CMK (cell line): Measurements from ENCODE around the gene DUS2.
A peak's percentile ranks its signal among the peaks of the same experiment; 100 is the strongest.

Experiments used
- DNase-seq: peaks from one replicate; pipeline ENCODE4 v3.0.0-alpha.2; 2010; ENCODE audit warnings: low read depth

The DUS2 gene

DNA sequence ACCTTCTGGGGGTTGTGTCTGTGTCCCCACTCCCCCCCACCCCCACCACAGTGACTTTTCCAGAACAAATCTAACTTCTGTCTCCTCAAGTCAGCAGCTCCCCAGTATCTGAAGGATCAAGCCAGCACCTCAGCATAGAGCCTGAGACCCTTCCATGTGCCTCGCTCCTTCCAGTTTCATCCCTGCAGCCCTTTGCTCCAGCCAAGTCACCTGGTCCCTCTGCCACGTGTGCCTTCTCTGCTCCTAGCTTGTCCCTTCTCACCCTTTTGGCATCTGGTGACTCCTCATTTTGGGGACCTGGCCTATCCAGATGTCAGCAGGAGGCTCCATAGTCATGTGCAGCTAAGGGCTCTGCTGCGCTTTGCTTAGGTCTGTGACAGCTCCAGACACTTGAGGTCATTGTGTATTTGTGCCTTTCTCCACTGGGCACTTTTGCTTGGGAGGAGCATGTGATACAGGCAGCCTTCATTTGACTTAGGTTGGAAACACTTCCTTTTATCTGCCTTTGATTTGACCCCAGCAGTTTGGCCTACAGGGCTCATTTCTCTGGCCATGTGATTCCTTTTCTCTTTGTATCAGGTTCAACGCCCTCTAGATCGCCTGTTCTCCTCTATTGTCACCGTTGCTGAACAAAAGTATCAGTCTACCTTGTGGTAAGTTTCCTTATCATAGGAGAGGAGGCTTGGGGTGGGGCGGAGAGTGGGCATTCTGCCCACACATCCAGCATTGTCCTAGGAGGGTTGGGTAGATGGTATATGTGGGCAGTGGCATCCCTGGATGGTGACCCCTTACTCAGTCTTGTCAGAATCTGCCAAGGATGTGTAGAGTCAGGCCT, 55.0 kb downstream of the DUS2 start:
- DNase-seq: no peak

DNA sequence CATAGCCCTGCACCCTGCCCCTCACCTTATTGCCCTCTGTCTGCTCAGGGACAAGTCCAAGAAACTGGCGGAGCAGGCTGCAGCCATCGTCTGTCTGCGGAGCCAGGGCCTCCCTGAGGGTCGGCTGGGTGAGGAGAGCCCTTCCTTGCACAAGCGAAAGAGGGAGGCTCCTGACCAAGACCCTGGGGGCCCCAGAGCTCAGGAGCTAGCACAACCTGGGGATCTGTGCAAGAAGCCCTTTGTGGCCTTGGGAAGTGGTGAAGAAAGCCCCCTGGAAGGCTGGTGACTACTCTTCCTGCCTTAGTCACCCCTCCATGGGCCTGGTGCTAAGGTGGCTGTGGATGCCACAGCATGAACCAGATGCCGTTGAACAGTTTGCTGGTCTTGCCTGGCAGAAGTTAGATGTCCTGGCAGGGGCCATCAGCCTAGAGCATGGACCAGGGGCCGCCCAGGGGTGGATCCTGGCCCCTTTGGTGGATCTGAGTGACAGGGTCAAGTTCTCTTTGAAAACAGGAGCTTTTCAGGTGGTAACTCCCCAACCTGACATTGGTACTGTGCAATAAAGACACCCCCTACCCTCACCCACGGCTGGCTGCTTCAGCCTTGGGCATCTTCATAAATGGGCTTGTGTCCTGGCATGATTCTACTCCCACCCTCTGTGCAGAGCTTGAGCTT, 55.8 kb downstream of the DUS2 start:
- no peak for DNase-seq

DNA sequence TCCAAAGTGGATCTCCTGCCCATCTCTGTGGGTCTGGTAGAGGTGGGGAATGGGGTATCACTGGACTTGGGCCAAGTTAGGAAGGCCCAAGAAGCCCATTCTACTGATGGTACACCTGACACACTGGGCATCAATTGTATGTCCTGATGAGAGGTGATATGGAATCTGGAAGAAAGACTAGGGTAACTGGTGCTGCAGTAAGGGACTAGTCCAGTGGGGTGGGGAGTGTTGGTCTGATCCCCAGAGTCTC, 56.2 kb downstream of the DUS2 start:
- DNase-seq: no peak

DNA sequence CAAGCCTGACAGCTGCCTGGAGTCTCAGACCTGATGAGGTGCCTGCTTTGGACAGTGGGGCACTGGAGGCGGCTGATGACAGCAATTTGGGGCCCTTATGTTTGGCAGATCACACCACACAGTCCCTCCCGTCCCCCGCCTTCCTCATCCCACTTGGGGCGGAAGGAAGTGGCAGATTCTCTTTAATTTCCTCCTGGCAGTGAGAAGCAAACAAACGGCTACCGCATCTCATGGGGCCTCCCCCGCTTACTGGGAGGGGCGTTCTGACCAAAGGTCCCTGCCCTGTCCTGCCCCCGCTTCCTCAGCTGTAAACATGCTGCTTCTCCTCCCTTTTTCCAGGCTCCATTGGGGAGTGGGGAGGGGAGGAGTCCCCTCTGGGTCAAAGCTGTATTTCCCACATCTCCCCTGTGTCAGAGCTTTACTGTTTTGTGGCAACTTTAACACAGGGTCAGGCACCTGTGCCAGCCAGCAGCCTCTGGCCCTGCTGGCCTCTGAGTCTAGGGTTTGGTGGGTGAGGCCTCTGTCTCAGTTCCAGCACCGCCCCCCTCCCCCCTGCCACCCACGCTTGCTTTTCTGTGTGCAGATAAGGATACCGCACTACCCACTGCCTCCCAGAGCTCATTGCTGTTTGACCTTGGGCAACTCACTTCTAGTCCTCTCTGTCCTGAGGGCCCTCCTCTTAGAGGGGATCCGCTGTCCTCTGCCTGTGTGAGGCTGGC, 56.7 kb downstream of the DUS2 start:
- peak; percentile 98 for DNase-seq

DNA sequence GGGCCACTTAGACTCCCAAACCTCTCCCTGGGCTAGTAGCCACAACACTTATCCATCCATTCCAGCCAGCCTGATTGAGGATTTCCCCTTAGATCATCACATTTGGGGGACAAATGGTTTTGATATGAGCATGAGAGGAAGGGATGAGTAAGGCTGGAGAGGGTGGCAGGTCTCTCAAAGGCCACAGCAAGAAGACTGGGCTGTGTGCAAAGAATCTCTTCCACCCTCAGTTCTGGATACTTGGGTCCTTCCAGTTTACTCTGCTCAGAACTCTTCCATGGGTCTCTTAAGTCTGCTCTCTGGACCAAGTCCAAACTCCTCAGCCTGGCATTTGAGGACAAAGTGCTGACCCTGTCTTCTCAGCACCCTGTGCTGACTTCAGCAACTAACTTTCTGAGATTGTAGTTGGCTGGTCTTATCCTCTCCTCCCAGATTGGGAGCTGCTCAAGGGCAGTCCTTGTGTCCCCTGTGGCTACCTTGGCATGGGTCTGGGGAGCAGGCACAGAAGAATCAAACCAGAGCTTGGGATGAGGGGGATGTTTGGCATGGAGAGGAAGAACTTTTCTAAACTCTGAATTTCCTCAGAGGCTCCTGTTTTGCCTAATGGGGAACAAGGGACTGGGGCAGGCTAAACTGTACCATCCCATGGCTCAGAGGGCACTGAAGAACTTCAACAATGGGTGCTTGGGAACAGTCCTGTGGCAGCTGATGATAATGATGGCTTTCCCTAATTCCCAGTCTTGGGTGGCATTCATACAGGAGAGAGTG, 59.0 kb downstream of the DUS2 start:
- no peak for DNase-seq

DNA sequence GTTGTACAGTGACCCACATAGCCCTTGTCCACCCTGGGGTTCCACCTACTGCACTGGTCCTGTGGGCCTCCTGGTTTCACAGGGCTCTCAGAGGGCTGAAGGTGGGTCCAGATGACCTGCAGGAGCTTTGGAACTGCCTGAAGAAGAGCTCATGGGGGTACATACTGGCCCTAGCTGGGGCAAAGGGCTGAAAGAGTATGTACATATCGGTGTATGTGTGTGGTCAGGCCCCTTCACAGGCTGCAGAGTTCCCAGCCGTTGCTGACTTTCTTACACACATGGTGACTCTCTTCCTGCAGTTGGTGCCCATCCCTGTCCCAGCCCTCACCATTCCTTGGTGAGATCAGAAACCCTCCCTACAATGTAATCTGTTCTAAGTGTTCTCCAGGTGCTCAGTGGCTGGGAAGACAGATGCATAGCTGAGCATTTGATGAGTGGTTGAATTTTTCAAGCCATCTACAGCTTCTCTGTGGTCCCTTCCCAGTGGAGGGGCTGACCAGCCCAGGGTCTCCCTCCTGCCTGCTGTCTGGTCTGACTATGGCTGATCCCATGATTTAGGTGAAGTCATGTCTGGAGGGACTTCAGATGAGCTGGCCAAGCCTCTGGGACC, 59.6 kb downstream of the DUS2 start:
- DNase-seq: no peak

DNA sequence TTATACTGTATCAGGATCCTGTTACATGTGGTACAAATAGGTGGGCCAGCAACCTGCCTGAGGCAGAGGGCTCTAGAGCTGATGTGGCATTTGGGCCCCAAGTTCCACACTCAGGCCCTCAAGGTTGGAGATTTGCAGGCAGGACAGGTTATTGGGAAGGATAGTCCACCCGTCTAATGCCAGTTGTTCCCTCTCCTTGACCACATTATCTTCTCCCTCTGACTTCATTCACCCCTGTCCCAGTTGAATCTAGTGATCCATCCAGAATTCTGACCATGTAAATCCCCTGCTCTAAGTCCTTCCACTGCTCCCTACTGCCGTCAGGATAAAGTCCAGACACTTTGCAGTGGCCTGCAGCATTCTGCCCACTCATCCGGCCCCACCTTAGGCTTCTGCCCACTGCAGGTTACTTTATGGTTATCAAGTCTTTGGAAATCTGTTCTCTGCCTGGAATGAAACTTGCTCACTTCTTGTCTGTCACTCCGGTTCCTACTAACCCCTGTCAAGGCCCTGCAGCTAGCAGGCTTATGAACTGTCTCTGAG, 60.2 kb downstream of the DUS2 start:
- no peak for DNase-seq

DNA sequence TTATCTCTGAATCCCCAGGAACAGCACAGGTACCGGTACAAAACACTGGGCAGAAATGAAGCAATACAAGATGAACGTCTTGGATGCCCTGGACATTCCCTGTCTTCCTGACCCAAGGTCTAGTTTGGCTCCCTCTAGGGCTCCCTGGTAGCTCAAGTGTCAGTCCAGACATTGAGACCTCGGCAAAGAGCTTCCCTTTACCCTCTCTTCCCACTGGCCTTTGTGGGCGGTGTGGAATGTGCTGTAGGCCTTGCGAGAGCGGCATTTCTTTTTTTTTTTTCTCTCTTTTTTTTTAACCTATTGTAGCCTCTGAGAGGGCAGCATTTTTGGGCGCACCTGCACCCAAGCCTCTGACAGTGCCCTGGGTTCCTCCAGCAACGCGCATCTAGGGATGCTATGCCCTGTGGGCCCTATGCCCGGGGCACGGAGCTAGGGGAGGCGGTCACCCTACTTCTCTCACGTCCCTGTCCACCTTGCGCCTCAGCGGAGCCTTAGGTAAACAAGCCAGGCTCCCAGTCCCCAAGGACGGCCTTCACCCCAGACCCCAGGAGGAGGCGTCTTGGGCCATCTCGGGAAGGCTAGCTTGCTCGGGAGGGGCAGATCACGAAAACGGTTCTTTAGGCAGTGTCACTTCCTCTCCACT, 60.9 kb downstream of the DUS2 start:
- no peak for DNase-seq

DNA sequence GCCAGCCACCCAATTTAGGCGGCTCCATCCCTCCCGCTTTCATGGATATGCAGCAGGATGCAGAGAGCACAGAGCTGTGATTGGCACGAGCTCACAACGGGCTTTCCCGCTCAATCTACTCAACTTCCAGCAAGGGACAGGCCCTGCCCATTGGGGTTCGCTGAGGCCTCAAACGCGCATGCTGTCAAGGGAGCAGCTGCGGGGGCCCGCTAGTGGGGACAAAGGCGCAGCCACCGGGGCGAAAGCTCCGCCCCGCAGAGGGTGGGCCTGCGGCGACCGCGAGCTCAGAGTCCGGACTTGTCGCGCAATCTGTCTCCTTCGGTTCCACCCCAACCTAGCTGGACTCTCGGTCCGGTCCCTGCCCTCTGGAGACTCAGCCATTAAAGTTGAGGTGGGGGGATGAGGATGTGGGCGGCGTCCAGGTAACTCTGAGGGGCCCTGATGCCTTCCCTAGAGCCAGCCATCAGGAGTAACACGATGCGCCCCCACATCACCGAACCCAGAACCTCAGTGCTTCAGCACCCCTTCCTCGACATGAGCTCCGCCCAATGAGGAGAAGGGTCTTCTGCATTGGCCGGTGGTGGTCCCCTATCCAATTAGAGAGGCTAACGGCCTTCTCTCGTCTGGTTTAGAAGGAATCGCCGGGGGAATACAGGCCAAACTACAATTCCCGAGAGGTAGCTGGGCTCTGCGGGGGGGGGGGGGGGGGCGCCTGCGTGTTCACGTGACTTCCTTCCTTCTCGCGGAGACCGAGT, 61.6 kb downstream of the DUS2 start:
- peak; percentile 95 for DNase-seq

DNA sequence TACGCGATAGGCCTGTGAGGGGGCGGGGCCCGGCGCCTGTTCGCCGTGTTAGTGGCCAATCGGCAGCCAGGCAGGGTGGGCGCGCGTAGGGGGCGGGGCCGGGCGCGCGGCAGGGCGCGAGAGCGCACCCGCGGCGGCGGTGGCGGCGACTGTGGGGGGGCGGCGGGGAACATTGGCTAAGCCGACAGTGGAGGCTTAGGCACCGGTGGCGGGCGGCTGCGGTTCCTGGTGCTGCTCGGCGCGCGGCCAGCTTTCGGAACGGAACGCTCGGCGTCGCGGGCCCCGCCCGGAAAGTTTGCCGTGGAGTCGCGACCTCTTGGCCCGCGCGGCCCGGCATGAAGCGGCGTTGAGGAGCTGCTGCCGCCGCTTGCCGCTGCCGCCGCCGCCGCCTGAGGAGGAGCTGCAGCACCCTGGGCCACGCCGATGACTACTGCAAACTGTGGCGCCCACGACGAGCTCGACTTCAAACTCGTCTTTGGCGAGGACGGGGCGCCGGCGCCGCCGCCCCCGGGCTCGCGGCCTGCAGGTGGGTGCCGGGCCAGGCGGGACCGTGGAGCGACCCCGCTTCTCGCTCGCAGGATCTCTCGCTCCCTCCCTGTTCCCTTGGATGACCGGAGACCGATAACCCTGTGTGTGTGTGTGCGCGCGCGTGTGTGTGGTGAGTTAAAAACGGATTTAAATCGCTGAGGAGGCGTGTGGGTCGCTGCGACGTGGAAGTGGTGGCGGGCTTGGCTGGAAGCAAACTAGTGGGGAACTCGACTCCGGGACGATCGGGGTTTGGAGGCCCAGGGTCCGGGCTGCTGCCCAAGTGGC, 62.4 kb downstream of the DUS2 start, which contains the start of gene NFATC3:
TSS of gene NFATC3 (plus strand) at position 112 of the 813 bp plus-strand sequence. CDS start at position 424, 312 bp downstream.
- peak; percentile 91 for DNase-seq

DNA sequence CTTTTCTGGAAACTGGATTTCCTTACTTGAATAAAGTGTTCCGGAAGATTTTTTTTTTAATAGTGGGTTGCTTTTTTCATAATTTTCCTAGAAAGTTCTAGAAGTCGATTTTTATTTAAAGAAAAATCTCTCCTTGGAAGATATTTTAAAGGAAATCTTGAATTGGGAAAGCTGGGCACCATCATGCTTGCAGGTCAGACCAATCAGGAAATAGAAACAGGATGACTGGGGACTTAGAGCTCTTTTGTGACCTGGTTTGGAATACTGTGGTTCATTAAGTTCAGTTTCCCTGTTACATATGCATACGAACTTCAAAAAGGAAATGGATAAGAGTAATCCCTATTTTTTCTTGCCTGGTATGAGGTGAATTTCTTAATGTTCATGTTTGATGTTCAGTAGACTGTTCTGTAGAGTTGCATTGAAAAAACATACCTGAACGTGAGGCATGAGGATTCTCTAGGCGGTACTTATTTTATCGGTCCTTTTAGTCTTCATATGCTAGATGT, 63.3 kb downstream of the DUS2 start:
- no peak for DNase-seq

DNA sequence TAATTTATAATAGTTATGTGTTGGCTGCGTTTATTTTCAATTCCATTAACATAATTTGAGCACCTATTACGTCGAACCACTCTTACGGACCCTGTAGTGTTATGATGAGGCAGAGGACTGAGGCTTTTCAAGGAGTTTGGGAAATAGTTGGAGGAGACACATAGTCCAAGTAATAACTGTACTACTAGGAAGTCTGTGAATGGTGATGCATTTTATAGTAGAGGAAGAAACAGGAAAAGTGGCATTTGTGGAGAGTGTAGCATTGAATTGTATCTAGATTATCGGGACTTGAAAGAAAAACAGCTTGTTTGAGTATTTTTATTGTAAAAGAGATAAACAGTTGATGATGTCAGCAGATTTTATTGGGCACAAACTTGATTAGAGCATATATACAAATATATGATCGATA, 63.8 kb downstream of the DUS2 start:
- DNase-seq: no peak

DNA sequence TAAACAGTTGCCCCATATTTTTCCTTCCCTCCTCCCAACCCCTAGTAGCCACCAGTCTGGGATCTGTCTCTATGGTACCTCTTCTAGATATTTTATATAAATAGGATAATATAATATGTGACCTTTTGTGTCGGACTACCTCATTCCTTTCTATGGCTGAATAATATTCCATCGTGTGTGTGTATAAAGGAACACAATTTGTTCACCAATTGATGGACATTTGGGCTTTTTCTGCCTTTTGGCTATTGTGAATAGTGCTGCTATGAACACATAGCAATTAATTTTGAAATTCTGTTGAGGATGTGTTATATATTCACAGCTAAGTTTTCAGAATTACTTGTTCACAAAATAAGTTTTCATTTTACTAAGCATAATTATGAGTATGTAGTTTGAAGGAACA, 64.6 kb downstream of the DUS2 start:
- no peak for DNase-seq

DNA sequence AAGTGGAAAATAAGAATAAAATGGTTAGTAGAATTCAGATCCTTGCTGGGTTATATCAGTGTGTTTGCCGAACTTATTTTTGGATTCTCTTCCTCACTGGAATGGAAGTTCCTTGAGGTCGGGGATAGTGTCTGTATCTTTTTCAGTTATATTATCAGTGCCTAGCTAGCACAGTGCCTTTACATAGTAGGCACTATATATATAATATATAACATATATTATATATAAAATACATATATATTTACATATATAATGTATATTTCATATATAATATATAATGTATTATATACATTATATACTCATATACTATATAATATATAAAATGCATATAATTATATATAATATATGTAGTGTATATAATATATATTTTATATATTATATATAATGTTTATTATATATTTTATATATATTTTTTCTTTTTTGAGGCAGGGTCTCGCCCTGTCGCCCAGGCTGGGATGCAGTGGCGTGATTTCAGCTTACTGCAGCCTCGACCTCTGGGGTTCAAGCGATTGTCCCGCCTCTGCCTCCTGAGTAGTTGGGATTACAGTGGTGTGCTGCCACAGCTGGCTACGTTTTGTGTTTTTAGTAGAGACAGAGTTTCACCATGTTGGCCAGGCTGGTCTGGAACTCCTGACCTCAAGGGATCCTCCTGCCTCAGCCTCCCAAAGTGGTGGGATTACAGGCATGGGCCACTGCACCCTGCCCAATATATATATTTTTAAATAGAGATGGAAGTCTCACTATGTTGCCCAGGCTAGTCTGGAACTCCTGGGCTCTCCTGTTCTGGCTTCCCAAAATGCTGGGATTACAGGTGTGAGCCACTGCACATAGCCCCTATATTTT, 65.3 kb downstream of the DUS2 start:
- DNase-seq: no peak

DNA sequence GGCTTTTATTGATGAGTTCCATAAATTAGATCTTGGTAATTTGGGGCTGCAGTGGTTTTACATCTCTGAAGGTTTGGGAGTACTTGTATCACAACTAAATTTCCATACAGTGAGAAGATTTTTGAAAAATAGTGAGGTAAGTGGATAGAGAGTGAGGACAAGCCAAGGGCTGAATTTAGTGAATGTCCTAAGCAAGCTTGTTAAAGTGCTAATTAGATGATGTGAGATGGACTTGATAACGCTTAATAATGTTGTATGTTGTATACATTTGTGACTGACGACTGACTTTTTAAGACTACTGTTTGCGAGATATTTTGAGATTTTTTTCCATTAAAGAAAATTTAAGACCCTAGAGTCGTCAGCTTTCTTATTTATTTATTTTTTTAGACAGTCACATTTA, 66.0 kb downstream of the DUS2 start:
- DNase-seq: no peak

DNA sequence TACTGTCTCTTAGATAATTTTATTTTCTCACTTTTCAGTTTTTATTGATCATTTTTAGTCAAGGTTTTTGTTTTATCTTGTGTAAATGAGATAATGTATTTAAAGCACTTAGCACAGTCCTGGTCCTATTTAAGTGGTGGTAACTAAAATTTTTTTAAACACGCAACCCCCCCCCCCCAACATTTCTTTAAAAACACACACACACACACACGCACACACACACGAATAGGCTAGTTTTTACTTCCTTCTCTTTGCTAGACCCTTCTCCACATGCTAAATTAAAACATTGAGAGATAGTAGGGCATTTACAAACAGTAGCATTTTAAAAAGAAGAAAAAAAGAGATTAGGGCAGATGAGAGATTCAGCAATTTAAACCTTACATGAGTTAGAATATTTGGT, 67.0 kb downstream of the DUS2 start:
- DNase-seq: no peak

DNA sequence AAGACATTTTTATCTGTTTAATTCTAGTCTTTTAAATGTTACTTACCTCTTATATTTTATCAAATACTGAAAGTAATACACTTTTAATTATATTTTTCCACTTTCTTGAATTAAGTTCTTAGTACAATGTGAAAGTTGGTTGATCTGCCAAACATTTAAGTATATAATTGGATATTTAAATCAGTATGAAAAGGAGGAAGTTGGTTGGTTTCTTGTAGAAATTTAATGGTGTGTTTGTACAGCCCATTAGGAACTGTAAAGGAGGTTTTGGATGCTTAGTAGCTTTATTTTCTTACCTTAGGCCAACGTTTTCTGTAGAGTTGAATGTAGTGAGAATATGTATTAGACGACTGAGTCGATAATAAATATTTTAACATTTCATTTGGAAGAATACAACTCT, 67.4 kb downstream of the DUS2 start:
- DNase-seq: no peak
